NT2/D1 (cell line): Measurements from ENCODE around the gene CDYL.

ENCODE experiments used
- SUZ12 ChIP-seq: IDR thresholded peaks from 2 replicates; pipeline ENCODE4 v1.6.1; 2011; ENCODE audit not compliant: insufficient read length, insufficient read depth; ENCODE audit errors: extremely low read depth
- YY1 ChIP-seq: IDR thresholded peaks from 2 replicates; pipeline ENCODE4 v1.6.1; 2011; ENCODE audit not compliant: insufficient read length, insufficient read depth
- ZNF274 ChIP-seq: IDR thresholded peaks from 2 replicates; pipeline ENCODE4 v1.6.1; 2011; ENCODE audit warnings: mild to moderate bottlenecking, low read depth, low read length

DNA sequence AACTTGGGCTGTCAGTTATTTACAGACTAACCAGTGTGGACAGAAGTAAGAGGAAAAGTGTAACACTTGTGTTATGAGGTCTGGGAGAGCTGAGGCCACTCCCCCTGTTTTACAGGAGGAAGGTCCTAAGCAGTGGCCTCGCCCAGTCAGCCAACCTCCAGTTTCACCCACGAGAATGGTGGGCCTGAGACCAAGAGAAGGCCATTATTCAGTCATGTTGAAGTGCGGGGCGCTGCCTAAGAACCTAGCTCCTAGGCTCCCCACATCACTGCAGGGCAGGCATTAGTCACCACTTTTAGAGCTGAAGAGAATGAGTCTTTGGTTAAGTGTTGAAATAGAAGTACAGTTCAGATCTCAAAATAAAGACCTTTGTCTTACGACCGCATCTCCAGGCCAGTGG, 27.9 kb downstream of the CDYL start:
- no peak for TF ChIP-seq SUZ12
- TF ChIP-seq YY1 = no peak
- TF ChIP-seq ZNF274 = no peak
